ENCODE data around the gene CBFA2T3. TPM values are rescaled to one million over a fixed set of nuclear protein-coding genes. Genes with fewer than 3 reads are reported as not detected.

Gene CBFA2T3
- total and polyA plus RNA-seq, 9 donors = 0.53 to 2.8 (median 1.2) TPM; not detected in 1

DNA sequence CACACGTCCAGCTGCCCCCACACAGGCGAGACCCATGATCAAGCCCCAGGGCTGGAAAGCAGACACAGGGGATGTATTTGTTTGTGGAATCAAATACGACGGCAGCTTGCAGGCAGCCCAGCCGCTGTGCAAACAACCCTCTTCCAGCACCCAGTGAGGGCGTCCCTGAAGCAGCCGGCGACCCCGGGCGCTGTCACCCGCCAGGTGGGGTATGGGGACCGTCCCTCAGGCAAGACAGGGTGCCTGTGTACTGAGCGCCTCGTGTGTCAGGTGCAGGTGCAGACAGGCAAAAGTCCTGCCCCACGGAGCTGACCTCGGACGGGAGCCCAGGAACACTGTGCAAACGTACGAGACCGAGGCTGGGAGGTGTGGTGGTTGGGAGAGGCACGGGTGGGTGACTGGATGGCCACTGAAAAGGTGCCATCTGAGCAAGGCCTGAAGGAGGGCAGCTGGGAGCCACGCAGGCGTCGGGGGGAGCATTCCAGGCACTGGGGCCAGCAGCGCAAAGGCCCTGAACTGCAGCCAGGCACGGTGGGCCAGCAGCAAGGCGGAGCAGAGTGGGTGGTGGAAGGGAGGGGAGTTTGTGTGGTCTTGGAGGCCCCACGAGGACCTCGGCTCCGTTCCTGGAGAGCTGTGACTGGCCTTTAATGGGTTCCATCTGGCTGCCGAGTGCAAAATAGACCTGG, 48.5 kb downstream of the CBFA2T3 start:
- DNase-seq = no peak
- Histone ChIP-seq H3K4me1 (ENCODE audit: insufficient read depth) (no peaks in the 10 kb centered on the region), H3K4me3 (no peak overlapping the region), H3K27me3 (no peaks in the 10 kb centered on the region), H3K36me3 (no peaks in the 10 kb centered on the region), H3K9me3 (no peaks in the 10 kb centered on the region), H3K27ac (no peak overlapping the region)
- WGBS, 3 donors = 32 to 42% (median 41%) methylated on average over 30 to 31 of the region's 31 CpGs
- no peak for TF ChIP-seq EP300 (IDR thresholded peaks at IDR 0.05)
- no peak for TF ChIP-seq POLR2A (IDR thresholded peaks at IDR 0.05)
- TF ChIP-seq, protein P1, sequence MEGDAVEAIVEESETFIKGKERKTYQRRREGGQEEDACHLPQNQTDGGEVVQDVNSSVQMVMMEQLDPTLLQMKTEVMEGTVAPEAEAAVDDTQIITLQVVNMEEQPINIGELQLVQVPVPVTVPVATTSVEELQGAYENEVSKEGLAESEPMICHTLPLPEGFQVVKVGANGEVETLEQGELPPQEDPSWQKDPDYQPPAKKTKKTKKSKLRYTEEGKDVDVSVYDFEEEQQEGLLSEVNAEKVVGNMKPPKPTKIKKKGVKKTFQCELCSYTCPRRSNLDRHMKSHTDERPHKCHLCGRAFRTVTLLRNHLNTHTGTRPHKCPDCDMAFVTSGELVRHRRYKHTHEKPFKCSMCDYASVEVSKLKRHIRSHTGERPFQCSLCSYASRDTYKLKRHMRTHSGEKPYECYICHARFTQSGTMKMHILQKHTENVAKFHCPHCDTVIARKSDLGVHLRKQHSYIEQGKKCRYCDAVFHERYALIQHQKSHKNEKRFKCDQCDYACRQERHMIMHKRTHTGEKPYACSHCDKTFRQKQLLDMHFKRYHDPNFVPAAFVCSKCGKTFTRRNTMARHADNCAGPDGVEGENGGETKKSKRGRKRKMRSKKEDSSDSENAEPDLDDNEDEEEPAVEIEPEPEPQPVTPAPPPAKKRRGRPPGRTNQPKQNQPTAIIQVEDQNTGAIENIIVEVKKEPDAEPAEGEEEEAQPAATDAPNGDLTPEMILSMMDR (IDR thresholded peaks at IDR 0.05) = no peak
- intact Hi-C loops (cut with DNase I) = no loop called here

DNA sequence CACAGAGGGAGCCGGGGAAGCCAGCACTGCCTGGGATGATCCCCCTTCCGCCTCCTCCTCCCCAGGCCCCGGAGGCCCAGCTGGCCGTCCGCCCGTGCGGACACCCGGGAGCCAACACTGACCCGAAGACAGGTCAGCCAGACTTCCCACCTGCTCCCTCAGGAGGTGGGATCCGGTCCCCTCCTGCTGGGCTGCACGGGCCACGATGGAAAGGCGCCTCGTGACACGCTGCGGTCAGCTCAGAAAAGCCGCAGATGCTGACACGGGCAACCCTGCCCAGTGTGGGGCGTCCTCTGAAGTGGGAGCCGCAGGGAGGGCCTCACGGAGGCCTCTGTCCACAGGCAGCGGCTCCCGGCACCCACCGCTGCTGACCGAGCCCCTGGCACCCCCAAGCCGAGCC, 49.3 kb downstream of the CBFA2T3 start:
- Histone ChIP-seq H3K27me3 (no peaks in the 10 kb centered on the region), H3K4me1 (ENCODE audit: insufficient read depth) (no peaks in the 10 kb centered on the region), H3K36me3 (no peaks in the 10 kb centered on the region), H3K4me3 (no peak overlapping the region), H3K27ac (no peak overlapping the region), H3K9me3 (no peaks in the 10 kb centered on the region)
- no peak for TF ChIP-seq POLR2A (IDR thresholded peaks at IDR 0.05)
- TF ChIP-seq, protein P1 (IDR thresholded peaks at IDR 0.05) = no peak
- no peak for TF ChIP-seq EP300 (IDR thresholded peaks at IDR 0.05)
- no peak for DNase-seq
- WGBS, 3 donors = 56 to 77% (median 66%) methylated on average over 18 to 26 of the region's 26 CpGs
- intact Hi-C loops (cut with DNase I) = no loop called here

DNA sequence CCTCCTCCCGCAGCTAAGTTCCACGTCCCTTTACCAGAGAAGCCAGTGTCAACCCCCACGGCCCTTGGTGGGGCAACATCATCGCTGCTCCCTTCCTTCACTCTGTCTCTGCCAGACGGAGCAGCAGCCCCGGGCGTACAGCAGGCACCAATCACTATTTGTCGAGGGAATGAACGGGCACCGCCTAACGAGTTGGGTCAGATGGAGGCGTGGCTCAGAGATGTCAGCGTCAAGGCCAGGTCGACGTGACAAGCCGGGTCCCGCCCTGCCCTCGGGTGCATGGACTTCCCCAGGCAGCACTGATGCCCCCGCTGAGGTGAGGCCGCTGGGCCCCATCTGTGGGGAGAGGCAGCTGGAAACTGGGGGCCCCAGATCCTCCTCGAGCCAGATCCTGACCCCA, 50.0 kb downstream of the CBFA2T3 start:
- H3K4me1 ChIP-seq (ENCODE audit: insufficient read depth) = no peaks in the 10 kb centered on the region
- H3K9me3 ChIP-seq = no peaks in the 10 kb centered on the region
- TF ChIP-seq EP300 (IDR thresholded peaks at IDR 0.05) (no peak), POLR2A (IDR thresholded peaks at IDR 0.05) (no peak)
- TF ChIP-seq, protein P1 (IDR thresholded peaks at IDR 0.05) = no peak
- no peak overlapping the region for H3K4me3 ChIP-seq
- no peak overlapping the region for H3K27ac ChIP-seq
- 33 to 67% (median 44%) methylated on average over 21 of the region's 21 CpGs for WGBS, 3 donors
- H3K36me3 ChIP-seq = no peaks in the 10 kb centered on the region
- intact Hi-C loops (cut with DNase I) = no loop called here
- H3K27me3 ChIP-seq = no peaks in the 10 kb centered on the region
- DNase-seq = no peak

DNA sequence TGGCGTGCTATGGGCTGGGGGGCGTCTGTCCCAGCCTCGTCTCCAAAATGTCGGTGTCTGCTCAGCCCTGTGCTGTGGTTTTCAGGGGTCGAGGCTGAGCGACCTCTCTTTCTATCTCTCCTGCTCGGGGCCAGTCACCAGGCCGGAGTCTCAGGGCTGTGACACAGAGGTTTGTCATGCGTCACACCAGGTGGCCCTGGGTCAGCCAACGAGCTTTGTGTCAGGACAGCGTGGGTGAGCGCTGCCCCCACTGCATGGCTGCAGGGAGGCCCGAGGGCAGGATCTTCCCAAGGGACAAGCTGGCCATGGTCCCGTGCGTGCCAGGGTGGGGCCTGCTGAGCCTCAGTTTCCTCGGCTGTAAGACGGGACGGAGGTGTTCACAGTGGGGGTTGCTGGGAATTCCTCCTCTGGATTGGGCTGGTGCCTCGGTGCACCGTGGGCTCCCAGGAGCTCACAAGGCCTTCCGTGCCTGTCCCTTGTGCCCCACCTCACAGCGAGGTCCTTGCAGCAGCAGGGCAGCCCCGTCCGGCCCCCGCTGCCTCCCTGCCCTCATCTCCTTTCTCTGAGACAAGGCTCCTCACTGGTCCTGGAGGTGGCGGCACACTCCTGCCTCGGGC, 50.5 kb downstream of the CBFA2T3 start:
- H3K4me1 ChIP-seq (ENCODE audit: insufficient read depth) = no peaks in the 10 kb centered on the region
- no peak for TF ChIP-seq EP300 (IDR thresholded peaks at IDR 0.05)
- TF ChIP-seq, protein P1 (IDR thresholded peaks at IDR 0.05) = no peak
- no peak for TF ChIP-seq POLR2A (IDR thresholded peaks at IDR 0.05)
- no peak overlapping the region for H3K4me3 ChIP-seq
- H3K9me3 ChIP-seq = no peaks in the 10 kb centered on the region
- no peaks in the 10 kb centered on the region for H3K36me3 ChIP-seq
- WGBS, 3 donors = 81 to 88% (median 87%) methylated on average over 27 of the region's 27 CpGs
- H3K27ac ChIP-seq = no peak overlapping the region
- DNase-seq = no peak
- H3K27me3 ChIP-seq = no peaks in the 10 kb centered on the region
- intact Hi-C loops (cut with DNase I) = no loop called here
